ENCODE measurements around the gene CCDC197.

GRCh38 chr14:93997916-93998870 is 1.1 kb downstream of the CCDC197 start:
- TF ChIP-seq GATA3 (IDR thresholded peaks at IDR 0.05; ENCODE audit: low read depth, low read length) (no peak), GATA2 (IDR thresholded peaks at IDR 0.05; ENCODE audit: low read depth, low read length) (no peak)
